Stimulated activated naive CD8-positive, alpha-beta T cell treated with anti-CD3 and anti-CD28 coated beads, Interleukin-15, amount 100 ng/mL, for 72 hours (primary cell): ENCODE measurements around the gene KRT12.

Source experiments
- ATAC-seq: fragments of 150-1000 bp; cut with Tn5 transposase; 2 replicates; pipeline ENCODE4 v1.10.0; 2021; ENCODE audit warnings: mild to moderate bottlenecking, moderate library complexity
- DNase-seq, 2 donors: peaks; one replicate each; pipeline ENCODE4 v3.0.0; 2021 to 2022
- H3K27ac Mint-ChIP-seq, 2 donors: one replicate each; pipeline ENCODE4 v1.8.0; 2022; ENCODE audit warnings: mild to moderate bottlenecking in 2 of 2, mixed read lengths in 2 of 2, moderate library complexity in 2 of 2
- H3K27me3 Mint-ChIP-seq: one replicate; pipeline ENCODE4 v1.8.0; 2022; ENCODE audit warnings: mixed read lengths
- H3K4me1 Mint-ChIP-seq: one replicate; pipeline ENCODE4 v1.8.0; 2022; ENCODE audit warnings: mild to moderate bottlenecking, mixed read lengths
- H3K4me3 Mint-ChIP-seq, 2 donors: one replicate each; pipeline ENCODE4 v1.8.0; 2022; ENCODE audit warnings: mild to moderate bottlenecking in 2 of 2, mixed read lengths in 2 of 2, moderate library complexity in 1 of 2
- H3K9me3 Mint-ChIP-seq, 2 donors: one replicate each; pipeline ENCODE4 v1.8.0; 2022; ENCODE audit warnings: mixed read lengths in 2 of 2

Gene KRT12

DNA sequence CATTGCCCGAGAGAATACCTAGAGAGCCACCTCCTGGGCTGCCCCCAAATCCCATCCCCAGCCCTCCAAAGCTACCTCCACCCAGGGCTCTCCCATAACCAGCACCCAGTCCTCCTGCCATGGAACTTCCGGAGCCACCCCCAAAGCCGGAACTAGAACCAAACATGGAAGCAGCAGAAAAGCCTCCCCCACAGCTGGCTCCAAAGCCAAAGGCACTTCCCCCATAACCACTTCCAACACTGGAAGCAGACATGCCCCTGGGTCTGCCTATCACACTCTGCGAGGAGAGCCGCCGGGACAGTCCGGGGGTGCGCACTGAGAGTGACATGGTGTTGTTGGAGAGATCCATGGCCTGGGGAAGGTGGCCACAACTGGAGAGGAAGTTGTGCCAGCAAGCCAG, at the start of gene KRT12:
Gene KRT12 (minus strand): TSS at position 386 of the 400 bp plus-strand sequence. CDS start 37 bp downstream, at position 349.
- H3K27me3 Mint-ChIP-seq = peaks cover 39% of the 10 kb centered on the region
- no peaks in the 10 kb centered on the region for H3K9me3 Mint-ChIP-seq
- ATAC-seq (no peak), DNase-seq (no peak)
- H3K4me1 Mint-ChIP-seq = no peaks in the 10 kb centered on the region
- no peak within 1 kb of the TSS for H3K4me3 Mint-ChIP-seq
- H3K27ac Mint-ChIP-seq = no peak within 1 kb of the TSS

DNA sequence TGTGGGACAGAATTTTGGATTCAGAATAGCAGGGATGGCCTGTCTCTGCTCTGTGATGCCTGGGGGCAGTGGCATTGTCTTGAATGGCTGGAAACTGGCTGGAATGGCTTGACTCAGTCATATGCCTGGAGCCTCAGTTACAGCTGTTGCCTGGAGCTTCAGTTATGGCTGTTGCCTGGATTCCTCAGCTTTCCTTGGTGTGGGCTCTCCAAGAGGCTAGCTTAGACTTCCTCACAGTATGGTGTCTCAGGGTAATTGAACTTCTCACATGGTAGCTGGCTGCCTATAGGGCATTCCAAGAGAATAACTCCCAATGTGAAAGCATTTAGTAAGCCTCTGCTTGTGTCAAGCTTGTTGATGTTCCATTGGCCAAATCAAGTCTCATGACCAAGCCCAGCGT, 49.3 kb upstream of the KRT12 start:
- no peak for ATAC-seq
- Mint-ChIP-seq H3K4me3 (no peak overlapping the region), H3K27me3 (no peaks in the 10 kb centered on the region), H3K27ac (no peak overlapping the region), H3K9me3 (no peaks in the 10 kb centered on the region), H3K4me1 (peaks cover 12% of the 10 kb centered on the region)
- DNase-seq = no peak

DNA sequence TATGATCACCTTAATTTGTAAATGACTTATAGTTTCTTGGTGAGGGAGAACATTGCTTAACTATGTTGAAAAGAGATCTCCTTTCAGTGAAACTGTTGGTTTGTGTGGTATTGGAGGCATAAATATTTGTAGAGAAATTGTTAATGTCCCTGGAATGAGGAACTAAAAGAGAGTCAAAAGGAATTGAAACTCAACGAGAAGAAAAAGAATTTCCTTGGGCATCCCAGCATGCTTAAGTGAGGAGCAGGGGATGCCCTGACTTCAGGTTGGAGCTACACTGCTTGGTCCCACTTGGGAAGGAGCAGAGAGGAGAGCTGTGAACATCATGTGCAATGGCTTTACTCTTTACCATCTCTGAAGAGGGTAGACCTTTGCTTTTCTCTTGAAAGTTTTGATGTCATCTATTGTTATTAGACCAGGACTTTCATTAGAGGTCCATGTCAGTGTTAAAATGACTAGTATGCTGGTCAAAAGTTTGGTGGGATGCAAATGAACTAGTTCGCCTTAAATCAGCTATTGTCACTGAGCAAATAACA, 48.8 kb upstream of the KRT12 start:
- Mint-ChIP-seq H3K4me1 (peaks cover 7% of the 10 kb centered on the region), H3K9me3 (no peaks in the 10 kb centered on the region), H3K27ac (peak overlapping the region in 1 of 2 donors; percentile 27), H3K27me3 (no peaks in the 10 kb centered on the region), H3K4me3 (no peak overlapping the region)
- ATAC-seq (no peak), DNase-seq (no peak)

DNA sequence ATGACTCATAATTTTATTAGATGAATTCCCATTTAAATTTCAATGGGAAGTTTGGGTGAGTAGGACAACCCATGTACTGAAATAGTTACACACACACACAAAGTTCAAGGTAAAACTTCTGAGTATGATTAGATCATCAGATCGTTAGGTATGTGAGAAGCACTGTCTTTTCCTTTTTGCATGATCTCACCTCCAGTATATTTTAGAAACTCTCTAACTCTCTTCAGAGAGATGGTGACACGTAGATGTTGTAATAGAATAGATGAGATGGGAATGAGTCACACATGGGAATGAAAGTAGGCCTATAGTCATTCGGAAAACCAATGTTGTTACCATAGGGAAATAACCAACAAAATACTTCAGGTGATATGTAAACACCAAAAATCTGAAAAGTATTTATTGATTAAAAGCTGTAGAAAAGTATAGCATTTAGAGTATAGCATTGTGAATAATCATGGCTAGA, 48.2 kb upstream of the KRT12 start:
- Mint-ChIP-seq H3K4me3 (no peak overlapping the region), H3K9me3 (no peaks in the 10 kb centered on the region), H3K27ac (peak overlapping the region; percentile 27 to 30), H3K27me3 (no peaks in the 10 kb centered on the region), H3K4me1 (peaks cover 7% of the 10 kb centered on the region)
- no peak for DNase-seq
- ATAC-seq = peak; percentile 88

DNA sequence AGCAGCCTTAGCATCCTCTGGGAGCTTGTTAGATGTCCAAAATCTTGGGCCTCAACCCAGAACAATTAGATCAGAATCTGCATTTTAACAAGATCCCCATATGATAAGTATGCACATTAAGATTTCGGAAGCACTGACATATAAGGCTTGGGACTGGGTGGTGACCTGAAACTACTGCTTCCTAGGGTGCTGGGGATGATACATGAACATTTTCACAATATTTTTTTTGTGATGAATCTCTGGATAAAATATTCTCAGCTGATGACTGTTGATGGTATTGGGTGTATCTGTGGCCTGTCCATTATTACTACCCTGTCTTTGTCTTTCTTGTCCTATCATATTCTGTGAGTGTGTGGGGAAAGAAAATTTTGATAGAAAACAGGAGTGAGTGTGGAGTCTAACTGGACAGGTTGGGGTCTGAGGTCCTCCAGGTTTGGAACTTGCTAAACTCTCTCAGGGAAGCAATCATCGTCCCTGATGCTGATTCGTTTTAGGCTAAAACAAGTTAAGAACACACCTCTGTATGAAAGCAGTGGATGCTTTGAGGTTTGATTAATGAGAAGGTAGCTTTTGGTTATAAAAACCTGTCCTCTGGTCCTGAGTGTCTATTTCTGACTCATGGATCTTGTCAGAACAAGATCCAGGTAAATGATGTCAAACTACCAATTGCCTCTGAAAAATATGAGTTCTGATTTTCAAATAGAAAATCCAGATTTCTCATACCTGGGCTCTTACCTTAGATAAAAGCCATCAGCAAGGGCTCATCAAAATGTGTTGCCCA, 47.2 kb upstream of the KRT12 start:
- ATAC-seq = no peak
- Mint-ChIP-seq H3K27me3 (peaks cover 2% of the 10 kb centered on the region), H3K4me3 (no peak overlapping the region), H3K27ac (no peak overlapping the region), H3K4me1 (peaks cover 9% of the 10 kb centered on the region), H3K9me3 (no peaks in the 10 kb centered on the region)
- DNase-seq = no peak

DNA sequence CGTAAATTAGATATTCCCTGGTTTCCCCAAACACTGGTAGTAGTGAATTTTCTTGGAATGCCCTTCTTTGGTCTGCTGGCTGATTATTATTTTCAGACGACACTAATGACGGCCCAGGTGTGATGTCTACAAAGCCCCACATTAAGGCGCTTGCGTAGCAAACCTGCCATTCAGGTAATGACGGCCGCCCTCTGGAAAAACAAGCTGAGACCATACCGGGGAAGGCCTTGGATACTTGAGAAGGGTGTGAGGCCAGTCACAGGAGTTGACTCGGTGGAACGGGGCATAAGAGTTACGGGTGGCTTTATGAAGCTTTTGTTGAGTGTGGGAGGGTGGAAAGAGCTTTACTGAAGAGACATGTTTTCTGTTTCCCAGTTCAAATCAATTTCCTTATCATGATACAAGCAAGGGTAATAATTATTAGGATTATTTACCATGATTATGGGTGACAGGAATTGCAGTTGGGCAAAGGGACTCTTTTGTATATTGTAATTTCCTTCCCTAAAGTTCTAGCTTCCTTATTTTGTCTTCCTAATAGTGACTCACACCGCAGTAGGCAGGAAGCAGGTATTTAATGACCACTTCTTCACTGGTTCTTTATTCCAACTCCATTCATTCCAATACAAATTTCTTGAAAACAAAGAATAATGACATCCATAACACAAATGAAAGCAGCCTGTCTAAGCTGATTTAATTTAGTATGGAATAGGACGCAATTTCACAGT, 45.6 kb upstream of the KRT12 start:
- ATAC-seq (no peak), DNase-seq (no peak)
- no peak overlapping the region for H3K27ac Mint-ChIP-seq
- H3K9me3 Mint-ChIP-seq = no peaks in the 10 kb centered on the region
- H3K4me1 Mint-ChIP-seq = peaks cover 12% of the 10 kb centered on the region
- H3K27me3 Mint-ChIP-seq = peaks cover 17% of the 10 kb centered on the region
- no peak overlapping the region for H3K4me3 Mint-ChIP-seq

DNA sequence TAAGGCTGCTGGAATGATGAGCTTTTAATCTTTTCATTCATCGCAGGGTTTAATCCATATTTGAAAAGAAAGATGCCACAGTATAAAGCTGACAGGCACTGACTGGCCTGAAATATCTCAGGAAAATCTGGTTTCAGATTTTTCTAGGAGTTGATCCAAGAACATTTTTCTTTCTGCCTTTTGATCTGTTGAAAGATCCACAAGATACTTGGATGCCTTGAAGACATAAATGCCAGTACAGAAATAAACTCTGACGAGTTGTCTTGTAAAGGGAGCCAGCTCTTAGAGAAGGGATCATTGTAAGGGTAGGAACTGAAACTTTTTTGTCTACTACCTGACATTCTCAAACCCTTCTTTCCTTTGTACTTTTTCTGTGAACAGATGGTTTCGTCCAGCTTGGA, 43.4 kb upstream of the KRT12 start:
- H3K4me3 Mint-ChIP-seq = no peak overlapping the region
- no peak overlapping the region for H3K27ac Mint-ChIP-seq
- DNase-seq (no peak), ATAC-seq (no peak)
- no peaks in the 10 kb centered on the region for H3K9me3 Mint-ChIP-seq
- peaks cover 10% of the 10 kb centered on the region for H3K4me1 Mint-ChIP-seq
- H3K27me3 Mint-ChIP-seq = peaks cover 37% of the 10 kb centered on the region

DNA sequence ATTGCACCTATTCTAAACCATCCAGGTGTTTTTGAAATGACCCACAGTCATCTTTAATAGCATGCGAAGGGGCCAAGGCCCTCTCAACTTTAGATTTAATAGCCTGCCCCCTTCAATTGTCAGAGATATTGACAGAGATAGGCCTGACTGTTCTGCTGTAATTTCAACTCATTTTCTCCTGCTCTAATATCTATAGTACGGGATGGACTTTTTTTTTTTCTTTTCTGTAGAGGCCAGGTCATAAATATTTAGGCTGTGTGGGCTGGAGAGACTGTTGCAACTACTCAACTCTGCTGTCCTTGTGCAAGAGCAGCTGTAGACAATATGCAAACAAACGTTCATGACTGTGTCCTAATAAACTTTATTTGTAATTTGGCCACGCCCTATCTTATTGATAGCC, 42.7 kb upstream of the KRT12 start:
- Mint-ChIP-seq H3K27ac (no peak overlapping the region), H3K9me3 (no peaks in the 10 kb centered on the region), H3K4me1 (peaks cover 5% of the 10 kb centered on the region), H3K4me3 (no peak overlapping the region), H3K27me3 (peaks cover 37% of the 10 kb centered on the region)
- no peak for DNase-seq
- ATAC-seq = no peak

DNA sequence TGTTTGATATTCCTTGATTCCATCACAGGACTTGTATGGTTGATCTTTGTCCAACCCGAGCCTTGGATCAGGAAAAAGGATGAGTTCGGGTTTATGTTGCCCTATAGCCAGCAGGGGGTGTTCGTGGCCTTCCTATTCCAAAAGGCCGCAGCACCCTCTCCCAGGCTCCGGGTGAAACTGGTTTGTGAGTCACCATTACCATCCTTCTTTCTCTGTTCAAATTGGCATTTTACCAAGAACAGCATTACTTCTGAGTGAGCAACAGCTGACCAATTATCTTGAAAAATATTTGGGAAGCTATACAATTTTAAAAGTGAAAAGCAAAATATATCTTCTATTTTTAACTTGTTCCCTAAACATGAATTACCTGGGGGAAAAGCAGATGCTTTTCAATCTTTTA, 42.3 kb upstream of the KRT12 start:
- Mint-ChIP-seq H3K9me3 (no peaks in the 10 kb centered on the region), H3K4me3 (no peak overlapping the region), H3K4me1 (peaks cover 5% of the 10 kb centered on the region), H3K27me3 (peaks cover 41% of the 10 kb centered on the region), H3K27ac (peak overlapping the region in 1 of 2 donors; percentile 54)
- ATAC-seq (peak; percentile 89), DNase-seq (peak; percentile 55 to 72)

DNA sequence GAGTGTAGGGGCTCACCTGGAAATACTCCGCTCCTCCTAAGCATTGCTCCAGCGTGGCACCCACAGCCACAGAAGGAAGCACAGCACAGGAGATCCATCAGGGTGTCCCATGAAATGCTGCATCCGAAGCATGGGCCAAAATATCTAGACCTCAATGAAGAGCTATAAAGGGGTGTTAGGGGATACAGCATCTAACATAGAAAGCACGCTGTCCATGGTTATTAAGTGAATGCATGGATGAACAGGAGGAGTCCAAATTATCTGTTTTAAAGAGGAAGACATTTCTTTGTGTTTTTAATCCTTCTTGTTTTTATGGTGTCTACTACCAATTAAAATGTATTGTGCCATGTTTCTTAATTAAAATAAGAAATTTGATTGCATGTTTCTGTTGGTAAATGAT, 39.6 kb upstream of the KRT12 start:
- no peak overlapping the region for H3K4me3 Mint-ChIP-seq
- H3K9me3 Mint-ChIP-seq = no peaks in the 10 kb centered on the region
- H3K27me3 Mint-ChIP-seq = peaks cover 44% of the 10 kb centered on the region
- ATAC-seq (no peak), DNase-seq (no peak)
- peaks cover 25% of the 10 kb centered on the region for H3K4me1 Mint-ChIP-seq
- H3K27ac Mint-ChIP-seq = no peak overlapping the region

DNA sequence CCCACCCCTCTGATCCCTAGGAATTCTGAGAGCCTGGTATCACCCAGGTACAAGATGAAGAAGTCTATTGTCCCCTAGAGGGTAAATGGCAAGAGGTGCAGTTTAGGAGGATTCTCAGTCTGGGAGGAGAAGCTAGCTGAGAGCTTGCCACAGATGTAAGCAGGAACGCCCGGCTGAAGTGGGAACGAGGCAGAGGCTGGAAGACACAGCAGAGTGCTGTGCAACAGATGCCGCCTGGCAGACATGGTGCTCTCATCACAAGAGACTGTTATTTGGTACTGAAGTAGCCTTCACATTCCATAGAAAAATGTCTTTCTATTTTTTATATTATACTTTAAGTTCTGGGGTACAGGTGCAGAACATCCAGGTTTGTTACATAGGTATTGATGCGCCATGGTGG, 38.3 kb upstream of the KRT12 start:
- ATAC-seq = no peak
- DNase-seq = no peak
- H3K4me3 Mint-ChIP-seq = no peak overlapping the region
- H3K27me3 Mint-ChIP-seq = peaks cover 52% of the 10 kb centered on the region
- H3K9me3 Mint-ChIP-seq = no peaks in the 10 kb centered on the region
- H3K4me1 Mint-ChIP-seq = peaks cover 27% of the 10 kb centered on the region
- no peak overlapping the region for H3K27ac Mint-ChIP-seq

DNA sequence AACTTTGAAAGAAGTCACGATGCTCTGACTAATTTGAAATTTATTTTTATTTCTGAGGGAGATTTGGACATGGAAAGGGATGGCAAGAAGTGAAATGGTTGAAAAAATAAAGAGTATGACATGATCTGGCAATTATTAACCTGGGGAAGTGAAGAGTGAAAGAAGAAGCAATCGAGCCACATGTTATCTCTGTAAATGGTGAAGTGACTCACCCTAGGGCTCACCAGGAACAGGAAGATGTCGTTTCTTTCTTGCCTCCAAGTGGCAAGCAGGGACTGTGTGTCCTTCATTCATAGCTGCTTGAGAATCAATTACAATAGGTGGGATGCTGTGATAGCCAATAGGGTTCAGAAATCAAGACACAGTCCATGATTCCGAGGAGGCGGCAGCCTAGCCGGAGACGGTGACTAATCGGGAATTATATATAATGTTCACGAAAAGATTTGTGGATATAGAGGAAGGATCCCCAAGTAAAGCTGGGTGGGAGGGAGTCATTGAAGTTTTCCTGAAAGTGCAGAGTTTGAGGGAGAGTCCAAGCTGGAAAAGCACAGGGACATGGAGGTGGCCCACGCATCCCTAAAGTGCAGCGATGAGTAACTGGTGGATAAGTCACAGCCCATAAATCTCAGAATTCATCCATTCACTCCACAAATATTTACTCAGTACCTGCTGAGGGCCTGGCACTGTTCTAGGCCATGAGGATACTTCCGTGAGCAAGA, 36.3 kb upstream of the KRT12 start:
- H3K4me1 Mint-ChIP-seq = peaks cover 22% of the 10 kb centered on the region
- ATAC-seq = no peak
- no peak overlapping the region for H3K4me3 Mint-ChIP-seq
- H3K9me3 Mint-ChIP-seq = no peaks in the 10 kb centered on the region
- peak overlapping the region in 1 of 2 donors; percentile 53 for H3K27ac Mint-ChIP-seq
- DNase-seq = no peak
- H3K27me3 Mint-ChIP-seq = peaks cover 48% of the 10 kb centered on the region

DNA sequence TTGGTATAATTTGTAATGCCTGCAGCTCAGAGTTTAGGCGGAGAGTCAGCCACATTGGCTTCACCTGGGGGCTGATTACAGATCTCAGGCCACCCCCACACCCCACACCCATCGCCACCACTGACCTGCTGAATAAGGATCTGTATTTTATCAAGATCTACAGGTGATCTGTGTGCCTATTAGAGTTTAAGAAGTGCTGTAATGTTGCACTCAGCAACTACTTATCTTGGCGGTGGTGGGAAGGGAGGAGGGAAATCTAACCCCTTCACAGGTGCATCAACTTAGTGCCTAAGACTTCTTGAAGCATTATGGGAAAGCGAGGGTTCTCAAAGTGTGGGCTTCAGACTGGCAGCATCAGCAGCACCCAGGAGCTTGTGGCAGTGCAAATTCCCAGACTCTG, 35.5 kb upstream of the KRT12 start:
- H3K4me1 Mint-ChIP-seq = peaks cover 22% of the 10 kb centered on the region
- H3K27me3 Mint-ChIP-seq = peaks cover 41% of the 10 kb centered on the region
- ATAC-seq (no peak), DNase-seq (no peak)
- no peaks in the 10 kb centered on the region for H3K9me3 Mint-ChIP-seq
- no peak overlapping the region for H3K27ac Mint-ChIP-seq
- H3K4me3 Mint-ChIP-seq = no peak overlapping the region

DNA sequence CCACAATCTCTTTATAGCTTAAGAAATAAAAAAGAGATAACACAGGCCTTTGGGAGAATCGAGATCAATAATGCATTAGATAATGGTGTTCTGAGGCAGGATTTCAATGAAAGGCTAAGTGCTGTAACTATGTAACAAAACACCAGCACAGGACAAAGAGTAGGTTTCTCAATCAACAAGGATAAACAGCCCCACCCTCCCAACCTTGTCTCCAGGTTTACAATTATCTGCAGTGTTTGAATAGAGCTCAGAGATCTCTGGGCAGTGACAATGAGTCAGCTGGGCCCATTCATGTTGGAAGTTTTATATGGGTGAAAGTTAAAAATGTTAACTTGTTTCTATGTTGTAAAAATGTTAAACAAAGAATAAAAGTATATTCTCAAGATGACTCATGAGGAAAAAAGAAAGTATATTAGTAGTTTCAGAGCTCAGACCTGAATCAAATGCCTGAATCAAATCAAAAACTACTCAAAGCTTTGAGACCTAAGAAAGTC, 35.0 kb upstream of the KRT12 start:
- DNase-seq (no peak), ATAC-seq (peak; percentile 56)
- Mint-ChIP-seq H3K27me3 (peaks cover 36% of the 10 kb centered on the region), H3K4me1 (peaks cover 22% of the 10 kb centered on the region), H3K27ac (peak overlapping the region in 1 of 2 donors; percentile 61), H3K9me3 (no peaks in the 10 kb centered on the region), H3K4me3 (no peak overlapping the region)

DNA sequence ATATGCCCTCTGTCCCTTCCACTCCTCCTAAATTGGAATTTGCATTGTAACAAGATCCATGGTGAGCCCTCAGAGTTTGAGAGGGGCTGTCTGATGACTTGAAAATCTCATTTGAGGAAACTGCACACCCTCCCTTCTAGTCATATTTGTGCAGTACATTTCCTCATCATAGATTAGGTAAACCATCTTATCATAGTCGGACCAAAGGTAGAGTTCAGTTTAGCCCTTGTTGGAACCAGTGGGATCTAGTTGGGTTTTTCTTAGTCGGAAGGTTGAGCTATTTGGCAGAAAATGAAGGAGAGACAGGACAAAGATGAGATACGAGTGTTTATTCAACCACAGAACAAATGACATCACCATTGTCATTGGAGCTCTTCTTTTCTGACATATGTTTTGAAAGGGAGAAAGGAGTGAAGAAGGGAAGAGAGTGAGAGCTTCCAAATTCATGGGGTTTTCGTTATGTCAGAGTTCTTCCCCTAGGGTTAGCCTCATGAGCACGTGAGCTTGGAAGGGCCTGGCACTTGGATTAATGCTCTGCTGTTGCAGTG, 33.9 kb upstream of the KRT12 start:
- Mint-ChIP-seq H3K4me1 (peaks cover 22% of the 10 kb centered on the region), H3K9me3 (no peaks in the 10 kb centered on the region), H3K4me3 (no peak overlapping the region), H3K27me3 (peaks cover 29% of the 10 kb centered on the region), H3K27ac (no peak overlapping the region)
- ATAC-seq = no peak
- no peak for DNase-seq
